ENCODE results near the gene RAPGEF3.

The RAPGEF3 gene

DNA sequence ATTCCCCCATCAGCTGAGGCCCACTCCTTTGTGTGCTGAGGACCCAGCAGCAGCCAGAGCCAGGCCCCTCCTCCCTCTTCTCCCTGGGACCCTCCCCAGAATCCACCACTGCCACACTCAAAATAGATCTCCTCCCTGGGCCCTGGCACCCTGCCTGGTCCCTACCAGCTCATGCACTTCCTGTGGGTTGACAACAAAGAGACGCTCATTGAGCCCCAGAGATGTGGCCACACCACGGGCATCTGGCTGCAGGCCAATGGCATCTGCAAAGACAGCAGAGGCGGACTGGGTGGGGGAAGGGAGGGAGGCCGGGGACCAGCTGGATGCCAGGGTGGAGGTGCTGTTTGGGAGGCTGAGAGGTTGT is 17.4 kb downstream of the RAPGEF3 start:
- peak in 1 of 2 experiments; percentile 14 for DNase-seq

DNA sequence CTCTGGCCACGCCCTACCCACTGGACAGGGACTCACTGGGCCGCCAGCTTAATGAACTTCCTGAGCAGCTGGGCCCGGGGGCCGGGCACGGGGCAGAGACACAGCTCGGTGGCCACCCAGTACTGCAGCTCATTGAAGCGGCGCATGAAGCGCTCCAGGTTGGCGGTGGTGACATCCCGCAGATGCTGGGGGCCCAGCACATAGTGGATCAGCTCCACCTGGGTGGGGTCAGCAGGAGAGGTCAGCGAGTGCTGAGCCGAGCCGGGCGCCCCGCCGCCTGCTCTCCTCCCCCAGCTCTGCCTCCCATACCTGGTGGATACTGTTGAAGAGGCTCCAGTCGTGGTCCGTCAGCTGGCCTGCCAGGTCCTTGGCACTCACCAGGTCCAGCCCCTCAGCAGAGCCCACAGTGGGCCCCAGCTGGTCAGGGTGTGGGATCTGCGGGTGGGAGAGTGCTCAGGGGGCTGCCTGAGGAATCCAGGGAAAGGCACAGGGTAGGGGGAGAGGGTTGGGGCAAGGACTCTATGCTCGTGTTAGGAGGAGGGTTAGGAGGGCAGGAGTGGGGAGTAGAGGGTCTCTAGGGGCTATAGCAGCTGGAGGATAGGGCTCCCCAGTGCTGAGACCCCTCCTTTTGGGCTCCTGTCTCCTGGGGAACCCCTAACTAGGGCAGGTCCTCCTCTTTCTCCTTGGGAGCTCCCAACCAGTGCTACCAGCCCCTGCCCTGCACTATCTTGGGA is 17.9 kb downstream of the RAPGEF3 start:
- DNase-seq = no peak

DNA sequence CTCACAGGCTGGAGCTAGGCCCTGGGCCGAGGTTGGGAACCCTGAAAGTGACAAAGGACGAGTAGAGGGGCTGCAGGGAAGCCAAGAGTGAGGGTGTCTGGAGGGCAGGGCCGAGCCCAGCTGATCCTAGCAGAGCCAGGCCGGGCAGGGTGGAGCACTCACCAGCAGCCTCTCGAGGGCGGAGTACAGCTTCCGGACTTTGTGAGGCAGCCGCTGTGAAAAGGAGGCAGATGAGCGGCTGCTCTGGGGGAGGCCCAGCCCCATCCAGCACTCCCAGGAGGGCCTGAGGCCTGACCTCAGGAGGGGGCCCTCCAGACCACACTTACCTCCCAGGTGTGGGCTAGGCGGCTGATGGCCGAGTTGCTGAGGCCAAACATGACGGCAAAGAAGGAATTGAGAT is 18.7 kb downstream of the RAPGEF3 start:
- no peak for DNase-seq

DNA sequence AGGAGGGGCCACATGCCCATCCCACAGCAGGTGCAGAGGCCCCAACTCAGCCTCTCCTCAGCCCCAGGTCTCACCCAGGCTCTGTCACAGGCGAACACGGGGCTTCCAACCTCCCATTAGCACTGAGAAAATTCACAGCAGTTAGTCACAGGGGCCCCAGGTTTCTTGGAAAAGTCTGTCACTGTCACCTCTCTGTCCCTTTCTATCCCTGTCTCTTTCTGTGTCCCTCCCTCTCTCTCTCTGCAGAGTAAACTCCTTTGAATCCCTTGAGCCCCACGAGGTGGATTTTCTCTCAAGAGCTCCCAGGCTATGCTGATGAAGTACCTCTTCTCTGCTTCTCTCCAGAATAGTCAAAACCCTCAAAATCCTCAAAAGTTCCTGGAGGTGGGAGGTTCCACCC is 19.4 kb downstream of the RAPGEF3 start:
- DNase-seq = no peak

DNA sequence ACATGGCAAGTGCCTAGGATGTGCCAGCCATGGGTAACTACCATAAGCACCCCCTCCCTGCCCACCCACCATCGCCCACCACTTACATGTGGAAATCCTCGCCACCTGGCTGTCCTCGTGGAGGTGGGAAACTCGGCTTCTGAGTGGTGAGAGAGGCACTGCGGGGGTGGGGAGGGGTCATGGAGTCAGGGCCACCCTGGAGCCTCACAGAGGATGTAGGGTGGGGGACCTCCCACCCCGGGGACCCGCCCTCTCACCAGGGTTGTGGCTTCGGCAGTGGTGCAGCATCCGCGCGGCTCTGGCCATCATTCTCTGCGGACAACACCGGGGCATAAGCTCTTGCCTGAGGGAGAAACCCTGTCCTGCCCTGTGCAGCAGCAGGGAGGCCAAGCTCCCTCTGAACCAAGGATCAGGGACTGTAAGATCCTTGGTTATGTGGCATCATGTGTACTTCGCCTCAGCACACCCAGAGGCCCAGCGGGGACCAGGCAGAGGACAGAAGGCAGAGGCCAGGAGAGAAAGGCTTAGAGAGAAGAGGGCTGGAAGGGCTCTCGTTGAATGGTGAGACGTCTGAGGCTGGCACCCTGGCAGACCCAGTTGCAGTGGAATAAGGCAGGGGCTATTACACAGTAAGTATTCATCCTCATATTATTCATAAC is 20.6 kb downstream of the RAPGEF3 start:
- DNase-seq = no peak

DNA sequence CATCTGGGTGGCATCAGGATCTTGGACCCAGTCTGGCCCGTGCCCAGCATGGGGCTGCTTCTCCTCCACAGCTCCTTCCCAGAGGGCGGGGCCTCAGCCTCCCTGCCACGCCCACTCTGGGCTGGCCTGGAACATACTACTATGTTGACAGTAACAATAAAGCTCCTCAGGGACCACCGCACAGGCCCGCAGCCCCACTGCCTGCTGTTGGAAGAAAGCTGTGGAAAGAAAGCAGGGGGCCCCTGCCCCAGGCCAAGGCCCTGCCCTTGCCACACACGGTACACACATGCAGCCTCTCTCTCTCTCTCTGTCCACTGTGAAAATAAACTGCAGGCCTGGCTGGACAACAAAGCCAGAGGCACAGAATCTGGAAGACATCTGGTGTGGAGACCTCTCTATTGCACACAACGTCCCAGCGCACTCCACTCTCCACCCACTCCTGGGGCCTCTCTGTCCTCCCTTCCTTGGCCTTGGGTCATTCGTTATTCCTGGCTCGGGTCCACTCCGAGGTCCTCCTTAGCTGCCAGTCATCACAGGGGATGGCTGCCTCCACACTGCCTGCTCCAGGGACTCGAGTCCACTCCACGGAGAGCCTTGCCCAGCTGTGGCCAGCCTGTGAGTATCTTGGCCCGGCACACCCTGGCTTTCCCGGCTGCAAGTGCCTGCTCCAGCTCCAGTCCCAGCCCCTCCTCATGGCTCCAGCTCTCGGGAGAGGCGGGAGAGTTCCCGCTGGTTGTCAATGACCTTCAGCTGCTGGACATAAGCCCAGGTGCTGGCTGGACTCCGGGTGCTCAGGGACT is 21.6 kb downstream of the RAPGEF3 start:
- no peak for DNase-seq

DNA sequence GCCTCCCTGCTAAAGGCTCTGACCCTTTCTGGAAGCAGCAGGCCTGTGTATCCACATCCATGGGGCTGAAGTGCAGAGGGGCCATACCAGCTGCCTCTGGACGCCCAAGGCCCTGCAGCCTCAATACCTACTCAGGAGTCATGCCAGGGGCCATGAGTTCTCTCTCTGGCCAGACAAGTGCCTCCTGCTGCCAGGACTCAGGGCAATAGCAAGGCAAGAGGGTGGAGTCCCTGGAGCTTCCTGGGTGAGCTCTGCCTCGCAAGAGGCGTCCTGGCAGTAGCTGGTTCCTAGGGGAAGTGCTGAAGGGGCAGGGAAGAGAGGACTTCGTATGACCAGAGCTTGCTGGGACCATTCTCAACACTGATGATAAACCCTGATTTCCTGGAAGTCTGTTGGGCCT is 22.5 kb downstream of the RAPGEF3 start:
- no peak for DNase-seq

DNA sequence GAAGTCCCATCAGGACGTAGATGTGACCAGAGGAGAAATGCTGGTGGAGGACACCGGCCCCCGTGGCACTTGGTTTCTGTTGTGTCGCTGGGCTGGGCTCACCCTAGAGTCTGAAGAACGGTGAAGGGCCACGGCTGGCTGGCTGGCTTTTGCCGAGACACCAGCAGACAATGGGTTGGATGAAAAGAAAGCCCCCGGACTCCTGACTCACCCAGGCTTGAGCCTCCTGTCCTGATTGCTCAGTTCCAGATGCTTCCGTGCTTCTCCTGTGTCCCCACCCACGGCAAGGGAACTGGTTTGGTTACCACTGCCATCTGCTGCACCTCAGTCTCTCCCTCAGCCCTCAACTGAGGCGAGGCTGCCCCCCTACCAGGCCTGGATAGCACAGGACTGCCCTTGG is 23.0 kb downstream of the RAPGEF3 start:
- no peak for DNase-seq

DNA sequence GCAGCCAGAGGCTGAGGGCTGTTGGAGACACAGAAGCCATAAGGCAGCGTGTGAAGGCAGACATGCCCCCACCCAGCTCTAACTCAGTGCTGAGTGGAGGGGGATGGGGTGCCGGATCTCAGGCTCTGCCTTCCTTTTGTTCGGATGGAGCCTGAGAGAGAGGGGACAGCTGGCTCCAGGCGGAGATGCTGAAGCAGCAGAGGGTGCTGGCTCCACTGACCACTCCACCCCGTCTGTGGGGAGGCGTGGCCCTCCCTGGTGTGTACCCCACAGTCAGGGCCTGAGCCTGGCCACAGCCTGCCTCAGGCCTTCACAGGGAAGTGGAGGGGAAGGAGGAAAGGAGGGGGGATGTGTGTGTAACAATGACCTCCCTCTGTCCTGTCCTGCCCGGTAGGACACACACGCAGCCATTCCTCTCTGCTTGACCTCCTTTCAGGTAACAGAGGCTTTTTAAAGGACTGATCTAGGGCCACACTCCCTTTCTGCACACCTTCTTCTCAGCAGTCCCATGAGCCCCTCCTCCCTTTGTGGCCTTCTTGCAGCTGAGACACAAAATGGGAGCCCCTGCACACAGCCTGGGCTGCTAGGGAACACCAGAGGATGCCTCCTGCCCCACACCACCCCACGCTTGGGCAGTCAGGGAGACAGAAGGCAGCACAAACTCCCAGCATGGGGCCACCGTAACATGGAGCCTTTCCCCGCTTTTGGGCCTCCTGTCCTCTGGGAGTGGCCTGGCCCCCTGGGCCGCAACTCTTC is 23.8 kb downstream of the RAPGEF3 start:
- DNase-seq = no peak

DNA sequence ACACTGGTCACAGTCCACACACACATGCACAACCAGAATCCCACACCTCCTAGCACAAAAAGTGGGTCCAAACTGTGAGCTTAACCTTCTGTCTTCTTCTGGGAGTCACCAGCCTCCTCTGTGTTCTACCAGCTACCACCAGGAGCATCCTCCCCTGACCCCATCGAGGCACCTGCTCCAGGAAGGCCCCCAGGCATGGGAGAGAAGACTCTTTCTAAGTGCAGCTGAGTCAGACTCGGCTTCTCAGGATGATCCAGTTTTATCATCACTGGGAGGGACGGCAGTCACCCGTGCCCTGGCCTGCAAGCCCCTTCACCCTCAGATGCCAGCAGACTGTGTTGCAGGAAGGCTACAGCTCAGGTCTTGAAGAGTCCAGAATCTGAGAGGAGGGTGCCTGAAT is 25.5 kb downstream of the RAPGEF3 start:
- no peak for DNase-seq

DNA sequence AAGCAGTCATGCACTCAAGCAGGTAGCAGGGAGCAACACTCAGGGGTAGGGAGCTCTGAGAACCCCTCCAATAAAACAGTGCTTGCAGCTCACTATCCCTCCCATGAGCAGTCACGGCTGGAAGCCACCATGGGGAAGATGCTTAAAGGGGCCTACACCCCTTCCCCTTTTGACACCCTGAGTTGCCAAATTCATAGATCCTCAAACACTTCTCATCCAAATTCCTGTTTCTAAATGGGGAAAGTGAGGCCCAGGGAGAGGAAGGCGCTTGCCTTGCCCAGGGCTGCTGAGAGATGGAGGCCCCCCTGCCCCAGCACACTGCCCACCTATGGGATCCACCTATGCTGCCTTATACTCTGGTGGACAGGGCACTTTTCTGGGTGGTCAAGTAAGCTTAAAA is 26.2 kb downstream of the RAPGEF3 start:
- no peak for DNase-seq

DNA sequence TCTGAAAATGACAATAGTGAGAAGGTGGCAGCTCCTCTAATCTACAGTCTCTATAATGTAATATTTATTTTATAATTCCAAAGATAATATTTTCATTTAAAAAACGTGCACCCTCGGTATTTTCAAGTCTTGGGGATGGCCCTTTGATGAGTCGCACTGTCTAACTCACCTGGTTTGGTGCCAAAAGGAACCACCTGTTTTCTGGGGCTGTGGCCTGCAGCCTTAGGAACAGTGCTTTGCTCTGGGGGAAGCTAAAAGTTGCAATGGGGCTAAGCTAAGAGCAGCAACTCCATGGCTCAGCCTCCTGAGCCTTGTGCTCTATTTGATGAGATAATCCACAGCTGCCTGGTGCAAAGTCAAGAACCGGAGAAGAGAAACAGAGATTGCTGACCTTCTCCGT is 27.0 kb downstream of the RAPGEF3 start:
- DNase-seq = no peak

DNA sequence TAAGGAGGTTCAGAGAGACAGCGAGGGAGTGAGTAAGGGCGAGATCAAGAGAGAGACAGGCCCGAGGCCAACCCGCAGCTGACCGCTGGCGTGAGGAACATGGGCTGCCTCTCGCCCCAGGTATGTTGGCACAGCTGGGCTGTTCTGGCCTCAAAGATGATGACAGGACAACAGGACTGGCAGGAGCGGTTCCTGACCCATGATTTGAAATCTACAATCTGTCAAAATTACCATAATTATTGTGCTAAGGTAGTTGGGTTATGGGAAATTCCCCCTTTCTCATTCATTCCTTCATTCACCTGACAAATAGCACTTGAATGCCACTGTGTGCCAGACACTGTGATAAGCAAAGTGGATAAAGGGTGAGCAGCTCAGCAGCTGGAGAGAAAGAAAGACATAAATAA is 28.3 kb downstream of the RAPGEF3 start:
- DNase-seq = no peak

DNA sequence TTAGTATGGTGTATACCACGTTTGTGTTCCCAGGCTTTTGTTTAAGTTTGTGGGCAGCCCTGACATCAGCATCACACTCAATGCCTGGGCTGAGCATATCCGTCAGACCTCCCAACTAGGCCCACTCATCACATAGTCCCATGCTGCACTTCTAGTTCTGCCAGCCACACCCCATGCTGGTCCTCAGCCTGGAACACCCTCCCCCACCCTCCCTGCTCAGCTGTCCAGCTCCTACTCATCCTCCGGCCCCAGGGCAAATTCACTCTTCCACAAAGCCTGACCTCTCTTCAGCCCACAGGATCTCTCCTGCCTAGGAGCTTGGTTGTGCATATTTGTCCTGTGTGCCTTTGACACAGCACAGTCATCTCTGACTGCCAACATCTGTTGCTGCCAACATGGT is 29.4 kb downstream of the RAPGEF3 start:
- DNase-seq = no peak

DNA sequence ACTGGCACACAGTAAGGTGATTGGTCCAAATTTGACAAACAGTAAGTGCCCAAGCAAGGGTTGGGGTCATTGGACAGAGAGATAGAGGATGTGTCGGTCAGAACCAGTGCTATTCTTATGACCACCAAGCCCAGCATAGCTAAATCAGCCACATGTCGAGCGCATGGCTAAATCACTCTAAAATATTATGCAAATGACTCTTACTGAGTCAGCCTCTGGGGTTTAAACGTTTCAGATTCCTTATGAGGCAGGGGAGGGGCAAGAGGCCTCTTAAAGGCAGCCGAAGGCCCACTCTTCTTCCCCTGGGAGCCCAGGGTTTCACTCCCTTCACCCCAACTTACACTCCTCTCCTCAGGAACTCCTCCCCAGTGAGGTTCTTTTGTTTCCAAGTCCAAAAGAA is 32.8 kb downstream of the RAPGEF3 start:
- DNase-seq = no peak

DNA sequence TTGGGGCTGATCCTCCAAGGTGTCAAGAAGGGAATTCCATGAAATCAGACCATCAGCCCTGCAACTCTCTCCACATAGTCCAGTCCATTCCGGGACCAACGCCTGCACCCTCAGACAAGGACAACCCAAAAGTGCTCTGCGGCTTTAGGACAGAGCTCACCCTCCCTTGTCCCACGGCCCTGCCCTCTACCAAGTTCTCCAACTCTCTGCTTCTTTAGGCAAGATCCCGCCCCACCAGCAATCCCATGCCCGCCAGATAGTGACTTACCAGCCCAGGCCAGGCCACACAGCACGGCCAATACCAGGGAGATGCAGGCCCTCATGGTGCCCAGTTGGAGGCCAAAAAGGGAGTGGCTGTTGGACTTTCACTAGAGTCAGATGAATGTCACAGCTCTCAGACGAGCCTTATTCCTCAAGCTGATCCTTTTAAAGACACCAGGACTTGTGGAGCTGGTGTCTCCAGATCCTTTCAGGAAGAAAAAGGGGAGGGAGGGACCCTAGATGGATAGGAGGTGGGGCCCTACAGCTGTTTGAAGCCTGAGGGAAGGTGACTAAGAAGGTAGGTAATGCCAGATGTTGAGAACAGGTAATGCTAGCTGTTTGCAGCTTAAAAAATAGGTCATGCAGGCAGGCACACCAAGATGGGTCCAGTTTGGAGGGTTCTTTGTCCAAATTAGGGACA is 33.4 kb downstream of the RAPGEF3 start, which contains the start of gene ENDOU:
ENDOU (minus strand) TSS at position 400 of the 682 bp plus-strand sequence; CDS start at position 323, 77 bp downstream.
- DNase-seq = no peak

DNA sequence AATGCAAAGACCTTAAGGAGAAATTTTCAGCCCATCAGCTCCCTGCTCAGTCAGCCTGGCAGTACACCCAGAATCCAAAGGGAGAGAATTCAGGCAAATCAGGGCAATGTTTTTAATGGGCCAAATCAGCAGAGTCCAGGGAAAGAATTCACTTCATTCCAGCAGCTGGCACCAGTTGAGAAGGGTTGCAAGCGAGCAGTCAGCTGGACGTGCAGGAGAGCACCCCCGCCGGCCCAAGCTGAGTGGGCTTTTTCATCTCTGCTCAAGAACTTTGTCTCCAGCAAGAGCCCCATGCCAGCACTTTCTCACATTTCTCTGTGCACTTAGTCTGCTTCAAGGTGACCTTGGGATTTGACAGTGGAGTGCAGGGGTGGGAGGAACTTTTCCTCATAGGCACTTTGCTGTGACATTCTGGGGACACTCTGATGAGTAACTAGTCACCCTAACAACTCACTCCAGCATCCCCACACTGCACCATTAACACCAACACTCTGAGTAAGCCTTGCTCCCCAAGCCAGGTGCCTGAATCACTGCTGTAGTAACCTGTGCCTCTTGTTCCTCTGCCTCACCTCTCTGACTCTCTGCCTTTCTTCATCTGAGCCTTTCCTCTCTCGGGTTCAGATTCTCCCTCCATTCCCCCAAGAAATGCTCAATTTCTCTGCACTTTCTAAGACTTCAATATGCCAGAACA is 35.6 kb downstream of the RAPGEF3 start:
- DNase-seq = no peak

DNA sequence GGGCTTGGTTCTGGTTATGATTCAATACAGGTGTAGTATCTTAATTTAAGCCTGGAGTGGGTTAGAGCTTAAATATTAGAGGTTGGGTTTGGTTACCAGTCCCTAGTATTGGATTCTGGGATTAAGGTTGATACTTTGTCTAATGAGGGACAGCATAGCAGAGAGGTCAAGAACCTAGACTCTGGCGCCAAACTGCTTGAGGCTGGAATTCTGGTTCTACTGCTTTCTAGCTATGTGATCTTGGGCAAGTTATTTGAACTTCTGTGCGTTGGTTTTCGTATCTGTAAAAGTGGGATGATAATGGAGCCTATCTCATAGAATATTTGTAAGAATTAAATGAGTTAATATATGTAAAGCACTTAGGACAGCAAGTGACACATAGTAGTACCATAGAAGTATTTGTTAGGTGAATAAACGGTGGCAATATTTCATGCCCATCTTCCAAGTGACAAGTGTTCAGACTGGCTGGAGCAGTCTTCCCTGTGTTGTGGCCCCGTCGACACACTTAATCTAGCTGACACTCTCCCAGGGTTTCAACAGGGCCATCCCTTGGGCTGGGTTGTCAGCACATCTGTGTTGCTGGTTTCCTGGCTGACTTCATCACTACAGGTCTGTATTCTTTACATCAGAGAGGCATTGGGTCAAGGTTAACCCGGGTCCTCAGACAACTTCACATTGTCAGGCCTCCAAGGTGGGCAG is 36.4 kb downstream of the RAPGEF3 start:
- no peak for DNase-seq

DNA sequence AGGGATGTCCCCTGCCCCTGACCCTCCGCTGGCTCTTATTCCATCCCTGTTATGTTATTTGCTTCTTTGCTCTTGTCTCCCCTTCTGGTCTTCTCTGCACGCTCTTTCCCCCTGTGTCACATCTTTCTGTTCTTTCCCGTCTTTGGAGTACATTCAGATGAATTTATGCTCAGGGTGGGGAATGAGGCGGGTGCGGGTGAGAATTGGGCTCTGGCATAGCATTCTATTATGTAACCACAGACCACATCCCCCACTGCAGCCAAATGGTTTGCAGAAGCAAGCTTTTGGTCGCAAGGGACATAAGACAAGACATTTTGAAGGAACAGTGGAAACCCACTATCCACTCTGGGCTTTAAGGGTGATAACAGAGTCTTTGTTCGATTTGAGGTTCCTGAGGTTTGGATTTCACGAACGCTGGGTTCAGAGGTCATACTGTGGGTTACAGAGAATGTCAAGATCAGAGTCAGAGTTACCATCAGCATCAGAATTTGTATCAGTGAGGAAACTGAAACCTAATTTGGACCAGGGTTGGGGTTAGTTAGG is 37.2 kb downstream of the RAPGEF3 start:
- DNase-seq = no peak

DNA sequence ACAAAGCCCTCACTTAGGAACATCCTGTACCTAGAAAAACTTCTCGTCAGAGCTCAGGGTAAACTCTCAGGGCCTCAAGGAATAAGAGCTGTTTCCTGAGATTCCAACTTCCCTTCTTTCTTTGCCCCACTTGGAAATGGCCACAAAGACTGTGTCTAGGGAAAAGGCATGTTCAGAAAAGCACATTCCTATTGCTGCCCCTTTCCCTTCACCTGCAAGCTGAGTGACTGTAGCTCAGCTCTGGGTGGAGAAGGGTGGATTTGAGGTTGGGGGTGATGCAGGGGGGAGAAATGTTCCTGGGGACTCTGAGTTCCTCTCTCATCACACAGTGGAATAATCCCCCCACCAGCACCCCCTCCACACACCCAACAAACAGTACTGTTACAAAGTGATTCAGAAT is 40.1 kb downstream of the RAPGEF3 start:
- no peak for DNase-seq
